ENCODE measurements around the gene ASTN2. TPM values are rescaled to one million over a fixed set of nuclear protein-coding genes. Genes with fewer than 3 reads are reported as not detected.

ASTN2 gene
- total and polyA plus RNA-seq, 10 of the 15 experiments (the other 5 are each of a cell fraction or from before 2014, with no cell fraction given), result 1.4 to 15.7 (median 7.0) TPM

DNA sequence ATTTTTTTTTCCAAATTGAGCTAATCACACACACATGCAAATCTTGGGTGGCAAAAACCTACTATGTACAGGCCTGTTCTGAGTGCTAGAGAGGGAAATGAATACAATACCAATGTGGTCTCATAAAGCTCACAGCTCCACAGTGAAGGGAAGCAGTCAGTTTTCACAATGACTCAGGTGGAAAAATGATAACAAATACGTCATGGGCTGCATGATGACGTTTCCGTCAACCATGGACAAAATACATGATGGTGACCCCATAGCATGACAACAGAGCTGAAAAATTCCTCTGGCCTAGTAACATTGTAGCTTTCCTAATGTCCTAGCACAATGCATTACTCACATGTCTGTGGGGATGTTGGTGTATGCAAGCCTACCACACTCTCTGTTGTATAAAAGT, 475.2 kb downstream of the ASTN2 start (continued):
- TF ChIP-seq, protein P1, sequence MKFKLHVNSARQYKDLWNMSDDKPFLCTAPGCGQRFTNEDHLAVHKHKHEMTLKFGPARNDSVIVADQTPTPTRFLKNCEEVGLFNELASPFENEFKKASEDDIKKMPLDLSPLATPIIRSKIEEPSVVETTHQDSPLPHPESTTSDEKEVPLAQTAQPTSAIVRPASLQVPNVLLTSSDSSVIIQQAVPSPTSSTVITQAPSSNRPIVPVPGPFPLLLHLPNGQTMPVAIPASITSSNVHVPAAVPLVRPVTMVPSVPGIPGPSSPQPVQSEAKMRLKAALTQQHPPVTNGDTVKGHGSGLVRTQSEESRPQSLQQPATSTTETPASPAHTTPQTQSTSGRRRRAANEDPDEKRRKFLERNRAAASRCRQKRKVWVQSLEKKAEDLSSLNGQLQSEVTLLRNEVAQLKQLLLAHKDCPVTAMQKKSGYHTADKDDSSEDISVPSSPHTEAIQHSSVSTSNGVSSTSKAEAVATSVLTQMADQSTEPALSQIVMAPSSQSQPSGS (IDR thresholded peaks at IDR 0.05; ENCODE audit: low read length), result peak; percentile 53; the same call in 1 of the 2 replicates
- TF ChIP-seq CREM (IDR thresholded peaks at IDR 0.05; ENCODE audit: low read depth) (peak; percentile 98), EED (IDR thresholded peaks at IDR 0.05; ENCODE audit: low read depth) (peak; percentile 81), SREBF1 (IDR thresholded peaks at IDR 0.05; ENCODE audit: low read length) (no peak), MEF2A (IDR thresholded peaks at IDR 0.05; ENCODE audit: insufficient read depth, low read depth, low read length) (0 out of 2 replicates have a peak, but pooled peaks have one; percentile 7), CEBPB (IDR thresholded peaks at IDR 0.05; ENCODE audit: borderline replicate concordance in 1 of 2, low read depth in 2 of 2, low read length in 2 of 2) (peak in 1 of 2 experiments; percentile 48; a peak in 1 of 4 replicates), NRF1 (conservative IDR thresholded peaks at IDR 0.05; ENCODE audit: low read depth, low read length) (no peak), ATF7 (IDR thresholded peaks at IDR 0.05; ENCODE audit: low read depth) (peak; percentile 83), BCL11A (IDR thresholded peaks at IDR 0.05; ENCODE audit: low read depth, low read length) (peak; percentile 41; the same call in 1 of the 2 replicates), ZNF622 (IDR thresholded peaks at IDR 0.05) (no peak), YBX1 (IDR thresholded peaks at IDR 0.05) (no peak), RUNX3 (IDR thresholded peaks at IDR 0.05; ENCODE audit: low read length) (peak; percentile 77), TARDBP (IDR thresholded peaks at IDR 0.05; ENCODE audit: borderline replicate concordance) (no peak), HDAC6 (IDR thresholded peaks at IDR 0.05; ENCODE audit: unreplicated experiment) (no peak), SIX5 (IDR thresholded peaks at IDR 0.05; ENCODE audit: low read depth, low read length, severe bottlenecking) (no peak), TCF12 (IDR thresholded peaks at IDR 0.05; ENCODE audit: low read depth, low read length) (no peak), DPF2 (IDR thresholded peaks at IDR 0.05) (peak; percentile 40; the same call in 1 of the 2 replicates)
- TF ChIP-seq, protein P2, sequence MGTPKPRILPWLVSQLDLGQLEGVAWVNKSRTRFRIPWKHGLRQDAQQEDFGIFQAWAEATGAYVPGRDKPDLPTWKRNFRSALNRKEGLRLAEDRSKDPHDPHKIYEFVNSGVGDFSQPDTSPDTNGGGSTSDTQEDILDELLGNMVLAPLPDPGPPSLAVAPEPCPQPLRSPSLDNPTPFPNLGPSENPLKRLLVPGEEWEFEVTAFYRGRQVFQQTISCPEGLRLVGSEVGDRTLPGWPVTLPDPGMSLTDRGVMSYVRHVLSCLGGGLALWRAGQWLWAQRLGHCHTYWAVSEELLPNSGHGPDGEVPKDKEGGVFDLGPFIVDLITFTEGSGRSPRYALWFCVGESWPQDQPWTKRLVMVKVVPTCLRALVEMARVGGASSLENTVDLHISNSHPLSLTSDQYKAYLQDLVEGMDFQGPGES (IDR thresholded peaks at IDR 0.05), result no peak
